Adrenal gland (tissue), 5 donors: Measurements from ENCODE around the gene SLFN12.
"Not testable (repeated sequence)": the region's sequence is repeated elsewhere in the genome, so short reads cannot be mapped to it uniquely, and the experiment has no call there.

Source experiments
- POLR2A ChIP-seq, 2 donors: fragments of 450-650 bp; IDR thresholded peaks; one replicate each; pipeline ENCODE4 v1.6.1; 2017; ENCODE audit warnings: antibody characterized with exemption in 2 of 2, mild to moderate bottlenecking in 2 of 2, moderate library complexity in 1 of 2
- TF ChIP-seq, protein P1 (sequence below), 6 experiments: fragments of 450-650 bp in 4 of 6; fragments of 200-600 bp in 2 of 6; sonication (generic) in 1 of 6; IDR thresholded peaks; 1 replicate in 5 of 6; 2 replicates in 1 of 6; pipeline versions ENCODE4 v1.5.1 to v1.8.0; 2016 to 2021; ENCODE audit warnings: antibody characterized with exemption in 6 of 6, mild to moderate bottlenecking in 2 of 6, moderate library complexity in 1 of 6
- donor health status: DM: no; HTN: no; CAD: no.

DNA sequence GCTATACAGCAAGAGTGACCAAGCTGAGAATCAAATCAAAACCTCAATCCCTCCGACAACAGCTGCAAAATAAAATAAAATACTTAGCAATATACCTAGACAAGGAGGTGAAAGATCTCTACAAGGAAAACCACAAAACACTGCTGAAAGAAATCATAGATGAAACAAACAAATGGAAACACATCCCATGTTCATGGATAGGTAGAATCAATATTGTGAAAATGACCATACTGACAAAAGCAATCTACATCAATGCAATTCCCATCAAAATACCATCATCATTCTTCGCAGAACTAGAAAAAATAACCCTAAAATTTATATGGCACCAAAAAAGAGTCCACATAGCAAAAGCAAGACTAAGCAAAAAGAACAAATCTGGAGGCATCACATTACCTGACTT, 17.6 kb downstream of the SLFN12 start:
- TF ChIP-seq, protein P1, sequence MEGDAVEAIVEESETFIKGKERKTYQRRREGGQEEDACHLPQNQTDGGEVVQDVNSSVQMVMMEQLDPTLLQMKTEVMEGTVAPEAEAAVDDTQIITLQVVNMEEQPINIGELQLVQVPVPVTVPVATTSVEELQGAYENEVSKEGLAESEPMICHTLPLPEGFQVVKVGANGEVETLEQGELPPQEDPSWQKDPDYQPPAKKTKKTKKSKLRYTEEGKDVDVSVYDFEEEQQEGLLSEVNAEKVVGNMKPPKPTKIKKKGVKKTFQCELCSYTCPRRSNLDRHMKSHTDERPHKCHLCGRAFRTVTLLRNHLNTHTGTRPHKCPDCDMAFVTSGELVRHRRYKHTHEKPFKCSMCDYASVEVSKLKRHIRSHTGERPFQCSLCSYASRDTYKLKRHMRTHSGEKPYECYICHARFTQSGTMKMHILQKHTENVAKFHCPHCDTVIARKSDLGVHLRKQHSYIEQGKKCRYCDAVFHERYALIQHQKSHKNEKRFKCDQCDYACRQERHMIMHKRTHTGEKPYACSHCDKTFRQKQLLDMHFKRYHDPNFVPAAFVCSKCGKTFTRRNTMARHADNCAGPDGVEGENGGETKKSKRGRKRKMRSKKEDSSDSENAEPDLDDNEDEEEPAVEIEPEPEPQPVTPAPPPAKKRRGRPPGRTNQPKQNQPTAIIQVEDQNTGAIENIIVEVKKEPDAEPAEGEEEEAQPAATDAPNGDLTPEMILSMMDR (IDR thresholded peaks at IDR 0.05) = not testable (repeated sequence)
- TF ChIP-seq POLR2A (IDR thresholded peaks at IDR 0.05) = not testable (repeated sequence)
